Stimulated activated CD8-positive, alpha-beta memory T cell treated with anti-CD3 and anti-CD28 coated beads, Interleukin-2, amount 100 ng/mL, for 48 hours (primary cell): ENCODE results near the gene IL1RAPL2.

Source experiments
- DNase-seq, 2 donors: peaks; one replicate each; pipeline ENCODE4 v3.0.0-alpha.2; 2020; ENCODE audit warnings: low read depth in 2 of 2

The IL1RAPL2 gene

GRCh38 chrX:105462186-105462585 is 896.2 kb downstream of the IL1RAPL2 start:
- no peak for DNase-seq

GRCh38 chrX:105463473-105463872 is 897.5 kb downstream of the IL1RAPL2 start:
- no peak for DNase-seq

- no peak for DNase-seq
These were observed 898.6 kb downstream of the IL1RAPL2 start for GRCh38 chrX:105464618-105465017.

- DNase-seq: no peak
These were observed 902.7 kb downstream of the IL1RAPL2 start for GRCh38 chrX:105468741-105469140.

- no peak for DNase-seq
These were observed 905.6 kb downstream of the IL1RAPL2 start for GRCh38 chrX:105471597-105471996.

- no peak for DNase-seq
These were observed 909.8 kb downstream of the IL1RAPL2 start for GRCh38 chrX:105475801-105476200.

GRCh38 chrX:105477351-105477750 is 911.4 kb downstream of the IL1RAPL2 start:
- DNase-seq: no peak

GRCh38 chrX:105480646-105481310 is 914.8 kb downstream of the IL1RAPL2 start:
- no peak for DNase-seq

- DNase-seq: no peak
These were observed 917.0 kb downstream of the IL1RAPL2 start for GRCh38 chrX:105483011-105483410.

GRCh38 chrX:105488716-105489115 is 922.7 kb downstream of the IL1RAPL2 start:
- DNase-seq: no peak

GRCh38 chrX:105495376-105495775 is 929.4 kb downstream of the IL1RAPL2 start:
- no peak for DNase-seq

GRCh38 chrX:105502336-105502735 is 936.3 kb downstream of the IL1RAPL2 start:
- DNase-seq: no peak

GRCh38 chrX:105515561-105515960 is 949.6 kb downstream of the IL1RAPL2 start:
- no peak for DNase-seq

GRCh38 chrX:105526431-105526830 is 960.4 kb downstream of the IL1RAPL2 start:
- DNase-seq: no peak

- no peak for DNase-seq
These were observed 961.8 kb downstream of the IL1RAPL2 start for GRCh38 chrX:105527759-105528158.

GRCh38 chrX:105533951-105534350 is 968.0 kb downstream of the IL1RAPL2 start:
- DNase-seq: no peak

GRCh38 chrX:105543283-105543682 is 977.3 kb downstream of the IL1RAPL2 start:
- DNase-seq: no peak

- no peak for DNase-seq
These were observed 984.2 kb downstream of the IL1RAPL2 start for GRCh38 chrX:105550043-105550663.

- DNase-seq: no peak
These were observed 986.4 kb downstream of the IL1RAPL2 start for GRCh38 chrX:105552395-105552794.

- no peak for DNase-seq
These were observed 987.1 kb downstream of the IL1RAPL2 start for GRCh38 chrX:105553118-105553517.

GRCh38 chrX:105564501-105564900 is 998.5 kb downstream of the IL1RAPL2 start:
- DNase-seq: no peak

GRCh38 chrX:105565856-105566255 is 999.9 kb downstream of the IL1RAPL2 start:
- DNase-seq: no peak

- DNase-seq: no peak
These were observed 1001.1 kb downstream of the IL1RAPL2 start for GRCh38 chrX:105567082-105567481.

- DNase-seq: no peak
These were observed 1042.7 kb downstream of the IL1RAPL2 start for GRCh38 chrX:105608745-105609144.
